Stimulated activated CD4-positive, alpha-beta T cell treated with anti-CD3 and anti-CD28 coated beads, Interleukin-1b, Interleukin-23, amount 100 ng/mL, for 1 hour (primary cell): ENCODE data around the gene TMEM72.

ENCODE experiments used
- DNase-seq, 2 donors: peaks; one replicate each; pipeline ENCODE4 v3.0.0-alpha.2; 2020; ENCODE audit warnings: low read depth in 2 of 2

The TMEM72 gene

GRCh38 chr10:44920252-44920651 is 9.1 kb downstream of the TMEM72 start:
- no peak for DNase-seq

GRCh38 chr10:44921061-44921460 is 9.9 kb downstream of the TMEM72 start:
- no peak for DNase-seq

GRCh38 chr10:44921506-44921905 is 10.4 kb downstream of the TMEM72 start:
- DNase-seq, result no peak

- no peak for DNase-seq
Measured at GRCh38 chr10:44922021-44922420, 10.9 kb downstream of the TMEM72 start.

- DNase-seq, result no peak
Measured at GRCh38 chr10:44922796-44923545, 11.8 kb downstream of the TMEM72 start.

- DNase-seq, result no peak
Measured at GRCh38 chr10:44923611-44924010, 12.5 kb downstream of the TMEM72 start.

- no peak for DNase-seq
Measured at GRCh38 chr10:44924261-44925040, 13.3 kb downstream of the TMEM72 start.

- no peak for DNase-seq
Measured at GRCh38 chr10:44925224-44925623, 14.1 kb downstream of the TMEM72 start.

GRCh38 chr10:44925811-44926750 is 14.9 kb downstream of the TMEM72 start:
- no peak for DNase-seq

GRCh38 chr10:44926751-44927351 is 15.7 kb downstream of the TMEM72 start:
- no peak for DNase-seq

- no peak for DNase-seq
Measured at GRCh38 chr10:44927352-44927751, 16.2 kb downstream of the TMEM72 start.

GRCh38 chr10:44928462-44928861 is 17.3 kb downstream of the TMEM72 start:
- no peak for DNase-seq

- no peak for DNase-seq
Measured at GRCh38 chr10:44929356-44930255, 18.5 kb downstream of the TMEM72 start.

- no peak for DNase-seq
Measured at GRCh38 chr10:44930904-44931620, 19.9 kb downstream of the TMEM72 start.

GRCh38 chr10:44931621-44932516 is 20.7 kb downstream of the TMEM72 start:
- DNase-seq, result no peak

- peak; percentile 50 to 73 for DNase-seq
Measured at GRCh38 chr10:44932517-44933450, 21.6 kb downstream of the TMEM72 start.

- DNase-seq, result no peak
Measured at GRCh38 chr10:44933451-44934321, 22.5 kb downstream of the TMEM72 start.
